ENCODE data around the gene REV3L.

Gene REV3L

DNA sequence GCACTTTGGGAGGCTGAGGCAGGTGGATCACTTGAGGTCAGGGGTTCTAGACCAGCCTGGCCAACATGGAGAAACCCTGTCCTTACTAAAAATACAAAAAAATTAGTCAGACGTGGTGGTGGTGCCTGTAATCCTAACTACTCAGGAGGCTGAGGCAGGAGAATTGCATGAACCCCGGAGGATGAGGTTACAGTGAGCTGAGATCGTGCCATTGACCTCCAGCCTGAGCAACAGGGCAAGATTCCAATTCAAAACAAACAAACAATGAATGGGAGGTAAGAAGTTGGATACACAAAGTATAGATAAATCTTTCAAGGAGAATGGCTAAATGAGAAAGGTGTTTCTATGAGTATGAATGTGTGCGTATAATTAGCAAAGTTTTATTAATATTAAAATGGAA lies 75.3 kb downstream of the REV3L start:
- Histone ChIP-seq H3K36me3 (ENCODE audit: control insufficient read depth, insufficient read depth, low read length) (no peaks in the 10 kb centered on the region), H3K9ac (ENCODE audit: low read depth, low read length) (no peak overlapping the region), H3K4me1 (ENCODE audit: control insufficient read depth, insufficient read depth, low read length) (no peaks in the 10 kb centered on the region), H3K27ac (ENCODE audit: low read depth, low read length) (no peak overlapping the region), H3K4me3 (ENCODE audit: low read depth, low read length) (no peak overlapping the region), H3K27me3 (ENCODE audit: control insufficient read depth, insufficient read depth, low read length) (no peaks in the 10 kb centered on the region), H3K9me3 (ENCODE audit: control insufficient read depth, insufficient read depth, low read length) (no peaks in the 10 kb centered on the region)

DNA sequence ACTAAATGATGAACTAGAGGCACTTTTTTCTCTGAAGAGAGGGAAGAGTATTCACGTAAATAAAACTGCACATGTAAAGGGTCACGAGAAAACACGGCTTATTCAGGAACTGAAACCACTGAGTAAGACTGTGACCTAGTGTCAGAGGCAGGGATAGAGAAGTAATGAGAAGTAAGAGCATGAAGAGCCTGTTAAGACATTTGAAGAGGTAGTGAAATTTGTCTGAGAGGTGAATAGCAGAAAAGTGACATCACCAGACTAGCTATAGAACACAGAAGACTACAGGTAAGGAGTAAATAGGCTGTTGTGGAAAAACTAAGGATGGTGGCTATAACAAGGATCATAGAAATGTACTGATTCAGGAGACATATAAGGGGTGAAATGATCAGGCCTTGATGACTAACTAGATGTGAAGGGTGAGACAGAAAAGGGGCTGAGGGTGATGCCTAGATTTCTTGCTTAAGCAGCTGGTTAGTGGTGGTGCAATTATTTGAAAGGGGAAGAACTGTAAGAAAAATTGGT lies 76.8 kb downstream of the REV3L start:
- H3K4me1 ChIP-seq (ENCODE audit: control insufficient read depth, insufficient read depth, low read length), result no peaks in the 10 kb centered on the region
- no peaks in the 10 kb centered on the region for H3K9me3 ChIP-seq (ENCODE audit: control insufficient read depth, insufficient read depth, low read length)
- no peaks in the 10 kb centered on the region for H3K27me3 ChIP-seq (ENCODE audit: control insufficient read depth, insufficient read depth, low read length)
- H3K27ac ChIP-seq (ENCODE audit: low read depth, low read length), result no peak overlapping the region
- H3K36me3 ChIP-seq (ENCODE audit: control insufficient read depth, insufficient read depth, low read length), result no peaks in the 10 kb centered on the region
- no peak overlapping the region for H3K9ac ChIP-seq (ENCODE audit: low read depth, low read length)
- no peak overlapping the region for H3K4me3 ChIP-seq (ENCODE audit: low read depth, low read length)

DNA sequence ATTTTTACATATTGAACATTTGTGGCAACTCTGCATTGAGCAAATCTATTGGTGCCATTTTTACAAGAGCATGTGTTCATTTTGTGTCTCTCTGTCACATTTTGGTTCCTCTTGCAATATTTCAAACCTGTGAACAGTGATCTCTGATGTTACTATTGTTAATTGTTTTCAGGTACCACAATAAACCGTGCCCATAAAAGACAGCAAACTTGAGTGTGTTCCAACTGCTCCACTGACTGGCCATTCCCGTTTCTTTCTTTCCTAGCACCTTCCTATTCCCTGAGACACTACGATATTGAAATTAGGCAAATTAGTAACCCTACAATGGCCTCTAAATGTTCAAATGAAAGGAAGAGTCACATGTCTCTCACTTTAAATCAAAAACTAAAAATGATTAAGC lies 79.6 kb downstream of the REV3L start:
- no peak overlapping the region for H3K27ac ChIP-seq (ENCODE audit: low read depth, low read length)
- no peak overlapping the region for H3K9ac ChIP-seq (ENCODE audit: low read depth, low read length)
- no peaks in the 10 kb centered on the region for H3K4me1 ChIP-seq (ENCODE audit: control insufficient read depth, insufficient read depth, low read length)
- no peak overlapping the region for H3K4me3 ChIP-seq (ENCODE audit: low read depth, low read length)
- H3K27me3 ChIP-seq (ENCODE audit: control insufficient read depth, insufficient read depth, low read length), result no peaks in the 10 kb centered on the region
- no peaks in the 10 kb centered on the region for H3K36me3 ChIP-seq (ENCODE audit: control insufficient read depth, insufficient read depth, low read length)
- H3K9me3 ChIP-seq (ENCODE audit: control insufficient read depth, insufficient read depth, low read length), result no peaks in the 10 kb centered on the region

DNA sequence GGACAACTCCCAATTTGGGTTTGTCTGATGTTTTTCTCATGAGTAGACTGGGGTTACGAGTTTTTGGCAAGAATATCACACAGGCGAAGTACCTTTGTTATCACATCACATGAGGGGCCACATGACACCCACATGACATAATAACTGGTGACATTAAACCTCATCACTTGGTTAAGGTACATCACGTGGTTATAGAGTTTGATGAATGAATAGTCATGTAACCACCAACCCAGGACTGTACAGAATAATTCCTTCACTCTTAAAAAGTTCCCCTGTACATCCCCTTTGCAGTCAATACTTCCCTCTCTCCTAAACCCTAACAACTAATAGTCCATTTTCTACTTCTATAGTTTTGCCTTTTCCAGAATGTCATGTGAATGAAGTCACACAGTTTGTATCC lies 83.4 kb downstream of the REV3L start:
- no peaks in the 10 kb centered on the region for H3K36me3 ChIP-seq (ENCODE audit: control insufficient read depth, insufficient read depth, low read length)

DNA sequence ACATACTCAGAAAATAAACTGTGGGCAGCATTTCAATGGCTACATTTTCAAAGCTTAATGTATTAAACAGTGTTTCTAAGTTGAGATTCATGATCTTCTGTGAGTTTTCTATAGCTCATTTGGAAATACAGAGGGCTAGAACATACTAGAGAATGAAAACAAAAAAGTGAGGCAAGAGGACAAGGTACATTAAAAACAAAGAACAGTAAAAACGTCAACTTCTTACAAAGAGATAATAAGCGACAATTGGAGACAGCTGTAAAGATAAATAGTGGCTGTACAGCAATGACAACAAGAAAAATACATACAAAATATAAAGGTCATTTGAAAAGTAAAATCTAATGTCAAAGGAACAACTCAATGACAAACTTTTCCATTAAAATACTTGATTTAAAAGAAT lies 94.3 kb downstream of the REV3L start:
- Histone ChIP-seq H3K9me3 (ENCODE audit: control insufficient read depth, insufficient read depth, low read length) (no peaks in the 10 kb centered on the region), H3K27me3 (ENCODE audit: control insufficient read depth, insufficient read depth, low read length) (no peaks in the 10 kb centered on the region), H3K36me3 (ENCODE audit: control insufficient read depth, insufficient read depth, low read length) (peaks cover 8% of the 10 kb centered on the region; the same call in 1 of the 2 replicates), H3K27ac (ENCODE audit: low read depth, low read length) (no peak overlapping the region), H3K4me3 (ENCODE audit: low read depth, low read length) (no peak overlapping the region), H3K4me1 (ENCODE audit: control insufficient read depth, insufficient read depth, low read length) (no peaks in the 10 kb centered on the region), H3K9ac (ENCODE audit: low read depth, low read length) (no peak overlapping the region)

More for the DNA sequence above, 83.4 kb downstream of the REV3L start:
- H3K4me3 ChIP-seq (ENCODE audit: low read depth, low read length), result no peak overlapping the region
- H3K9me3 ChIP-seq (ENCODE audit: control insufficient read depth, insufficient read depth, low read length), result no peaks in the 10 kb centered on the region
- no peaks in the 10 kb centered on the region for H3K27me3 ChIP-seq (ENCODE audit: control insufficient read depth, insufficient read depth, low read length)
- no peak overlapping the region for H3K27ac ChIP-seq (ENCODE audit: low read depth, low read length)
- no peak overlapping the region for H3K9ac ChIP-seq (ENCODE audit: low read depth, low read length)
- no peaks in the 10 kb centered on the region for H3K4me1 ChIP-seq (ENCODE audit: control insufficient read depth, insufficient read depth, low read length)

DNA sequence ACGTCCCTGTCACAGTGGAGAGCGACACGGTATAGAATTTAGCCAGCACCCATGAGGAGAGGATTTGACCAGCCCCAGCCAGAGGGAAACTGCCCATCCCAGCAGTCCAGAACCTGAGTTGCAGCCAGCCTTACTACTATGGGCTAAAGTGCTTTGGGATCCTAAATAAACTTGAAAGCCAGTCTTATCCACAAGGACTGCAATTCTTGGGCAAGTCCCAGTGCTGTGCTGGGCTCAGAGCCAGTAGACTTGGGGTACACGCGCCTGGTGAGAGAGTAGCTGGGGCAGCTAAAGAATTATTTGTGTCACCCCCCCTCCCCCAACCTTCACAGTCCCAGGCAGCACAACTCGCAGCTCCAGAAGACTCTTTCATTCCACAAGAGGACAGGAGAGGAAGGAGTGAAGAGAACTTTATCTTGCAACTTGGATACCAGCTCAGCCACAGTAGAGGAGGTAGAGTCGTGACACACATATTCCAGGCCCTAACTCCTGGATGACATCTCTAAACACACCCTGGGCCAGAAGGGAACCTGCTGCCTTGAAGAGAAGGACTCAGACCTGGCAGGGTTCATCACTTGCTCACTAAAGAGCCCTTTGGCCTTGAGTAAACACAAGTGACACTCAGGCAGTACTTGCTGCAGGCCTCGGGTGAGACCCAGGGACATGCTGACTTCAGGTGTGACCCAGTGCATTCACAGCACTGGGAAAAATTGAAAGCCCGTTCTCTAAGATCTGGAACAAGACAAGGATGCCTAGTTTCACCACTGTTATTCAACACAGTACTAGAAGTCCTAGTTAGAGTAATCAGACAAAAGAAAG lies 100.3 kb downstream of the REV3L start:
- Histone ChIP-seq H3K27ac (ENCODE audit: low read depth, low read length) (no peak overlapping the region), H3K4me1 (ENCODE audit: control insufficient read depth, insufficient read depth, low read length) (no peaks in the 10 kb centered on the region), H3K9ac (ENCODE audit: low read depth, low read length) (no peak overlapping the region), H3K4me3 (ENCODE audit: low read depth, low read length) (no peak overlapping the region), H3K9me3 (ENCODE audit: control insufficient read depth, insufficient read depth, low read length) (no peaks in the 10 kb centered on the region), H3K27me3 (ENCODE audit: control insufficient read depth, insufficient read depth, low read length) (no peaks in the 10 kb centered on the region), H3K36me3 (ENCODE audit: control insufficient read depth, insufficient read depth, low read length) (peaks cover 11% of the 10 kb centered on the region; the same call in 1 of the 2 replicates)

DNA sequence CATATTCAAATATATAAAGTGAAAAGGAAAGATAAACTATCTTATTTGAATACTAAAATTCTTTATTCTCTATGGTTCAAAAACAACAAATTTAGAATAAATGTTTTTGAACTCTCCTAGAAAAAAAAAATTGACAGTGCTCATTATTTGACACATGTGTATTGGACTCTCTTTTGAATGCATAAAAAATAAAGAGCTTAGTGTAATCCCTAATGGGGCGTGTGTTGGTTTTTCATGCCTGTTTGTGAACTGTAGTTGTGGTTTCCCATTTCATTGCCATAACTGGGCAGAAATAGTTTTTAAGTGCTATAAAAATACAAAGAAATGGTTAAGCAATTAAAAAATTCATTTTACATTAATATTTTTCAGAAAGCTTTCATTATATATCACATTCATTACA lies 101.3 kb downstream of the REV3L start:
- Histone ChIP-seq H3K9ac (ENCODE audit: low read depth, low read length) (no peak overlapping the region), H3K4me3 (ENCODE audit: low read depth, low read length) (no peak overlapping the region), H3K27me3 (ENCODE audit: control insufficient read depth, insufficient read depth, low read length) (no peaks in the 10 kb centered on the region), H3K9me3 (ENCODE audit: control insufficient read depth, insufficient read depth, low read length) (no peaks in the 10 kb centered on the region), H3K4me1 (ENCODE audit: control insufficient read depth, insufficient read depth, low read length) (no peaks in the 10 kb centered on the region), H3K27ac (ENCODE audit: low read depth, low read length) (no peak overlapping the region), H3K36me3 (ENCODE audit: control insufficient read depth, insufficient read depth, low read length) (peaks cover 5% of the 10 kb centered on the region; the same call in 1 of the 2 replicates)

DNA sequence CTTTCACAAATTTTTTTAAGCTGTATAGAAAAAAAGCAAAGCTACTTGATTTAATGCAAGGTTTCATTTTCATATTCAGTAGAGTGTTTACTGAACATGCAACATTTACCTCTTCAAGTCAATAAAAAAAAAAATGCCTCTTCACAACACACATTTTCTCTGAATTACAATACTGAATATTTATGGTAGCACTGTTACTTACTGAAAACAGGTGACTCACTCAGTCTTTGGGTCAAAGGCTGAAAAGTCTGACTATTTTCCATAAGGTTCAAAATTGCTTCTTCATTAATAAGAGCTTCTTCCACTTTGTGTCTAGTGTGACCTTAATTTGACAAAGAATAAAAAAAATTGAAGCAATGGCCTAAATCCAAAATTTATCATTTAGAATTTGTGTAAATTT lies 101.9 kb downstream of the REV3L start:
- Histone ChIP-seq H3K36me3 (ENCODE audit: control insufficient read depth, insufficient read depth, low read length) (peaks cover 5% of the 10 kb centered on the region; the same call in 1 of the 2 replicates), H3K9ac (ENCODE audit: low read depth, low read length) (no peak overlapping the region), H3K4me3 (ENCODE audit: low read depth, low read length) (no peak overlapping the region), H3K27me3 (ENCODE audit: control insufficient read depth, insufficient read depth, low read length) (no peaks in the 10 kb centered on the region), H3K27ac (ENCODE audit: low read depth, low read length) (no peak overlapping the region), H3K9me3 (ENCODE audit: control insufficient read depth, insufficient read depth, low read length) (no peaks in the 10 kb centered on the region), H3K4me1 (ENCODE audit: control insufficient read depth, insufficient read depth, low read length) (no peaks in the 10 kb centered on the region)

DNA sequence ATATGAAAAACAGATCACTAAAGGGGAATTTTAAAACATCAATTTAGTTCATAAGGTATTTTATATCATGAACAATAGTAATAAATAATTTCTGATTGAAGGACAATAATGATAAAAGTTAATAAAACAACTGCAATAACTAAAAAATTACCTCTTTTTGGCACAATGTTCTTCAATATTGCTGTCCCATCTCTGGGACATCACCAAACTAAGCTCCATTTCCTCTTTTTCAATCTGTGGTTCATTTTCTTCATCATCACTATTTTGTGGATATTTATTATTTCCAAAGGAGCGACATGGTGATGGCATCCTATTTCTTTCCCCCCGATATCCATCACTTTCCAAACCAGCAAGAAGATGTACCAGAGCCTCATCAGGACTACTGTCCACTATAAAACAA lies 103.2 kb downstream of the REV3L start:
- H3K4me3 ChIP-seq (ENCODE audit: low read depth, low read length), result no peak overlapping the region
- peaks cover 5% of the 10 kb centered on the region; the same call in 1 of the 2 replicates for H3K36me3 ChIP-seq (ENCODE audit: control insufficient read depth, insufficient read depth, low read length)
- H3K27ac ChIP-seq (ENCODE audit: low read depth, low read length), result no peak overlapping the region
- H3K27me3 ChIP-seq (ENCODE audit: control insufficient read depth, insufficient read depth, low read length), result no peaks in the 10 kb centered on the region
- no peak overlapping the region for H3K9ac ChIP-seq (ENCODE audit: low read depth, low read length)
- H3K9me3 ChIP-seq (ENCODE audit: control insufficient read depth, insufficient read depth, low read length), result no peaks in the 10 kb centered on the region
- H3K4me1 ChIP-seq (ENCODE audit: control insufficient read depth, insufficient read depth, low read length), result no peaks in the 10 kb centered on the region

DNA sequence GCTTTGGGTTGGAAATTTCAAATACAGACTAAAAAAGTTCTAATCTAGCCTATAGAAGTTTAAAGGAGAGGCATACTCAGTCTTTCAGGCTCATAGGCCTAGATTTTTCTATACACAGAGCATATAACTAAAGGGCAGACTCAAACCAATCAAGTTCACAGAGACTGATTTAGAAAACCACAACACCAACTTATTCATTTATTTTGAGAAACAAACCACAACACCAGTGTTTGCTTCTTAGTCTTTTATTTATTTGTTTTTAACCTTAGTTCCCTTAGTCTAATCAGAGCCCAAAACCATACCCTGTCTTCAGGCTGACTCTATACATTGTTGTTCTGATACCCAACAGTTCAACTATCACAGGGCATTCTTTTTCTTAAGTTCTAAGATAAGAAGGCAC lies 103.7 kb downstream of the REV3L start:
- Histone ChIP-seq H3K27ac (ENCODE audit: low read depth, low read length) (no peak overlapping the region), H3K9me3 (ENCODE audit: control insufficient read depth, insufficient read depth, low read length) (no peaks in the 10 kb centered on the region), H3K4me1 (ENCODE audit: control insufficient read depth, insufficient read depth, low read length) (no peaks in the 10 kb centered on the region), H3K27me3 (ENCODE audit: control insufficient read depth, insufficient read depth, low read length) (no peaks in the 10 kb centered on the region), H3K9ac (ENCODE audit: low read depth, low read length) (no peak overlapping the region), H3K4me3 (ENCODE audit: low read depth, low read length) (no peak overlapping the region), H3K36me3 (ENCODE audit: control insufficient read depth, insufficient read depth, low read length) (peaks cover 5% of the 10 kb centered on the region; the same call in 1 of the 2 replicates)

DNA sequence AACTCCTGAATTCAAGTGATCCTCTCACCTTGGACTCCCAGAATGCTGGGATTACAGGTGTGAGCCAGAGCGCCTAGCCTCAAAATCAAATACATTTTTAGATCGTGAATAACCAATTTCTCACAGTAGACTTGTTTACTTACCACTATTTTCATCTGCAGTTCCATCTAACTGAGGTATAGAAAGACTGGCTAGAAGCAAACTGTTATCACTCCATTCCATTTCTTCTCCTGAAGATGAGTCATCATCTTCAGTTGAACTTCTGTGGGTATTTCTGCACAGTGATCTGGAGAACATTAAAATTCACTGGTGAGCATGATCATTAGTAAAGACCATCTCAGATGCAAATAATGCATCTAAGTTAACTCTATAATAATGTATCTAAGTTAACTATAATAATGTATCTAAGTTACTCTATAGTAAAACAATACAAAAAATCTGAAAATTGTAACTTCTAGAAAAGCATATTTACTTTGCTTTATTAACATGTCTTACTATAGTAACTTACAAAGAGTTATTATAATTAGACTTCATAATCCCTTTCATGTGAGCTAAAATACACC lies 105.4 kb downstream of the REV3L start:
- Histone ChIP-seq H3K36me3 (ENCODE audit: control insufficient read depth, insufficient read depth, low read length) (peaks cover 5% of the 10 kb centered on the region; the same call in 1 of the 2 replicates), H3K27me3 (ENCODE audit: control insufficient read depth, insufficient read depth, low read length) (no peaks in the 10 kb centered on the region), H3K4me1 (ENCODE audit: control insufficient read depth, insufficient read depth, low read length) (no peaks in the 10 kb centered on the region), H3K27ac (ENCODE audit: low read depth, low read length) (no peak overlapping the region), H3K9ac (ENCODE audit: low read depth, low read length) (no peak overlapping the region), H3K4me3 (ENCODE audit: low read depth, low read length) (no peak overlapping the region), H3K9me3 (ENCODE audit: control insufficient read depth, insufficient read depth, low read length) (no peaks in the 10 kb centered on the region)

Measured in HUES48 (cell line).